ENCODE data around the gene SLC15A5.

DNA sequence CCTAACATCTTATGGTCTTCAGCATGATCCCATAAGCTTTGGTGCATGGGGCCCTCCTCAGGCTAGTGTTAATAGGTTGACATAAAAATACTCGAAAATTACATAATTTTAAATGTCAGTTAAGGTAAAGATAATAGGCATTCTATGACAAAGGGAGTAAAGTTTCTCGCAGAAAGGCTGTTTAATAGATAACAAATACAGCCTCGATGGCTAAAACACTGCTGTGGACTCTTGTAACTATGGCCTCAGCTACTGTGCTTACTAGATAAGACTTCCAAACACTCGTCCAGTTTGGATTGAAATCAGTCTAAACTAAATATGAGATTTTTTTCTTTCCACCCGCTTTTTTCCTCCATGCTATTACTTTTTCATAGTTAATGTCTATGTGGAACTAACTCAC is 46.8 kb upstream of the SLC15A5 start:
- TF ChIP-seq GATA2 (IDR thresholded peaks at IDR 0.05; ENCODE audit: low read depth, low read length) (no peak), GATA3 (IDR thresholded peaks at IDR 0.05; ENCODE audit: low read depth, low read length) (no peak)

All from SH-SY5Y (cell line).